Body of pancreas (tissue), 4 donors: Measurements from ENCODE around the gene CRELD2. TPM values are rescaled to one million over a fixed set of nuclear protein-coding genes. Genes with fewer than 3 reads are reported as not detected.

ENCODE experiments used
- ATAC-seq: fragments of 150-250 bp; one replicate; pipeline ENCODE4 v1.9.1; 2016
- DNase-seq, 4 donors: peaks; one replicate each; pipeline ENCODE4 v3.0.0-alpha.2; 2019
- H3K27ac ChIP-seq, 4 donors: fragments of 200-600 bp; sonication (generic); 1 replicate in 3 of 4; 2 replicates in 1 of 4; pipeline versions ENCODE4 v1.5.1 to v1.6.1; 2016 to 2019; ENCODE audit warnings: mild to moderate bottlenecking in 1 of 4, mixed read lengths in 1 of 4, moderate library complexity in 1 of 4
- H3K27me3 ChIP-seq, 2 donors: fragments of 200-600 bp; sonication (generic); one replicate each; pipeline ENCODE4 v1.6.0; 2016; ENCODE audit warnings: mild to moderate bottlenecking in 1 of 2
- H3K36me3 ChIP-seq, 2 donors: fragments of 200-600 bp; sonication (generic); replicated peaks in 1 of 2; 2 replicates each; pipeline ENCODE4 v1.5.1; 2016; ENCODE audit warnings: low read depth in 2 of 2; ENCODE audit not compliant: insufficient read depth in 1 of 2
- H3K4me1 ChIP-seq: fragments of 200-600 bp; sonication (generic); one replicate; pipeline ENCODE4 v1.6.0; 2016
- H3K4me3 ChIP-seq, 2 donors: fragments of 200-600 bp; sonication (generic); 1 replicate in 1 of 2; 2 replicates in 1 of 2; pipeline ENCODE4 v1.5.1; 2016 to 2019
- H3K9me3 ChIP-seq, 3 donors: fragments of 200-600 bp; sonication (generic); 1 replicate in 2 of 3; 2 replicates in 1 of 3; pipeline ENCODE4 v1.5.1; 2016
- CTCF ChIP-seq, 7 experiments: fragments of 450-650 bp in 4 of 7; fragments of 200-600 bp in 3 of 7; sonication (generic) in 3 of 7; IDR thresholded peaks; one replicate each; pipeline ENCODE4 v1.5.1; 2016 to 2019; ENCODE audit warnings: antibody characterized with exemption in 7 of 7
- POLR2A ChIP-seq, 3 donors: fragments of 450-650 bp; IDR thresholded peaks; one replicate each; pipeline ENCODE4 v1.6.1; 2016; ENCODE audit warnings: antibody characterized with exemption in 3 of 3, mild to moderate bottlenecking in 2 of 3
- WGBS, 2 donors: methylation state at CpG; one replicate each; pipeline ENCODE4 v1.1.5; 2017; 5-methylcytosine and 5-hydroxymethylcytosine counted together
- intact Hi-C: fragments of 100-400 bp; cut with DNase I; formaldehyde crosslinking; loops from one replicate; pipeline ENCODE4 v1.15.1; 2023
- total RNA-seq, 2 donors: library from RNA; depleted of rRNA; stranded (reverse); fragments of >200 nt; gene quantifications; one replicate each; pipeline ENCODE4 v1.1.0, GENCODE V29; 2016

The CRELD2 gene
- total RNA-seq, 2 donors from 2014 or later, result 73.9 to 201 TPM

GRCh38 chr22:49905465-49905864 is 13.0 kb upstream of the CRELD2 start:
- Histone ChIP-seq H3K9me3 (no peaks in the 10 kb centered on the region), H3K27me3 (no peaks in the 10 kb centered on the region), H3K27ac (no peak overlapping the region), H3K36me3 (peaks cover 8 to 10% of the 10 kb centered on the region in 2 donors), H3K4me1 (no peaks in the 10 kb centered on the region), H3K4me3 (no peak overlapping the region)
- TF ChIP-seq CTCF (IDR thresholded peaks at IDR 0.05), result no peak
- no peak for TF ChIP-seq POLR2A (IDR thresholded peaks at IDR 0.05)
- intact Hi-C loops, result no loop called here
- 96% methylated on average over 16 to 18 of the region's 18 CpGs for WGBS, 2 donors
- ATAC-seq (no peak), DNase-seq (no peak)

- intact Hi-C loops, result no loop called here
- H3K36me3 ChIP-seq, result peaks cover 8 to 10% of the 10 kb centered on the region in 2 donors
- DNase-seq (no peak), ATAC-seq (no peak)
- H3K9me3 ChIP-seq, result no peaks in the 10 kb centered on the region
- H3K4me1 ChIP-seq, result no peaks in the 10 kb centered on the region
- TF ChIP-seq CTCF (IDR thresholded peaks at IDR 0.05) (no peak), POLR2A (IDR thresholded peaks at IDR 0.05) (no peak)
- H3K27me3 ChIP-seq, result no peaks in the 10 kb centered on the region
- H3K27ac ChIP-seq, result no peak overlapping the region
- WGBS, 2 donors, result 94 to 97% methylated on average over 14 to 28 of the region's 28 CpGs
- no peak overlapping the region for H3K4me3 ChIP-seq
Measured at GRCh38 chr22:49906071-49906798, 12.2 kb upstream of the CRELD2 start.

GRCh38 chr22:49906799-49907290 is 11.6 kb upstream of the CRELD2 start:
- no peak for ATAC-seq
- H3K36me3 ChIP-seq, result peaks cover 8 to 10% of the 10 kb centered on the region in 2 donors

GRCh38 chr22:49907807-49908206 is 10.6 kb upstream of the CRELD2 start:
- Histone ChIP-seq H3K4me3 (no peak overlapping the region), H3K27me3 (no peaks in the 10 kb centered on the region), H3K27ac (no peak overlapping the region), H3K36me3 (peaks cover 6 to 8% of the 10 kb centered on the region in 2 donors), H3K9me3 (no peaks in the 10 kb centered on the region), H3K4me1 (no peaks in the 10 kb centered on the region)
- intact Hi-C loops, result no loop called here
- 91 to 92% methylated on average over 11 to 19 of the region's 19 CpGs for WGBS, 2 donors
- DNase-seq (no peak), ATAC-seq (no peak)
- TF ChIP-seq CTCF (IDR thresholded peaks at IDR 0.05), result no peak
- TF ChIP-seq POLR2A (IDR thresholded peaks at IDR 0.05), result no peak

More at GRCh38 chr22:49906799-49907290, 11.6 kb upstream of the CRELD2 start:
- 87 to 88% methylated on average over 7 to 14 of the region's 14 CpGs for WGBS, 2 donors
- no peaks in the 10 kb centered on the region for H3K27me3 ChIP-seq
- H3K27ac ChIP-seq, result no peak overlapping the region
- intact Hi-C loops, result no loop called here
- H3K4me1 ChIP-seq, result no peaks in the 10 kb centered on the region
- no peak overlapping the region for H3K4me3 ChIP-seq
- TF ChIP-seq POLR2A (IDR thresholded peaks at IDR 0.05), result no peak
- TF ChIP-seq CTCF (IDR thresholded peaks at IDR 0.05), result no peak
- no peaks in the 10 kb centered on the region for H3K9me3 ChIP-seq
- DNase-seq, result no peak
